GM19023 (cell line): ENCODE results near the gene LYPD6B.

Experiments
- ATAC-seq: cut with Tn5 transposase; IDR thresholded peaks from one replicate; pipeline ENCODE4 v1.9.1; 2021; ENCODE audit warnings: mild to moderate bottlenecking, moderate library complexity; ENCODE audit not compliant: unreplicated experiment

Gene LYPD6B

GRCh38 chr2:149037851-149038250, 648 bp upstream of the LYPD6B start:
- ATAC-seq: no peak

DNA sequence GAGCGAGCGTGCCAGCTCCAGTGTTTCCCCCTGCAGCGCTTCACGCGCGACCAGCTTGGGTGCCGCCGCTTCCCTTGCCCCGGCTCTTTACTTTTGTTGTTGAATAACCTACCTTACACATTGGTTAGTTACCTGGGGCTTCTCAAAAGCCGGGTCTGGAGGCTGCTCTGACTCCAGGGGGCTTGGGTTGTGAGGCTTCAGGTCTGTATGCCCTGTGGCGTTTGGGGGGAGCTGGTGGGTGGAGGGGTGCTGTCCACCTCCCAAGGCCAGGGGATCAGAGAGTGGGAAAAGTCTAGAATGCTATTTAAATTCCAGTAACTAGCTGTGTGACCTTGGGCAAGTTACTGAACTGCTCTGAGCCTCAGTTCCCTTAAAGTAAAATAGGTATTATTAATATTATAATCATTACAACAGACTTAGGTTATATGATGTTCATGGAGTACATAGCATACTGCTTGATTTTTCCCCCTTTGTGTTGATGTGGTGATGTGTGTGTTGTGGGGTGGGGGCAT, 770 bp downstream of the LYPD6B start:
- no peak for ATAC-seq

GRCh38 chr2:149040451-149040850, 2.0 kb downstream of the LYPD6B start:
- peak; percentile 40 for ATAC-seq

DNA sequence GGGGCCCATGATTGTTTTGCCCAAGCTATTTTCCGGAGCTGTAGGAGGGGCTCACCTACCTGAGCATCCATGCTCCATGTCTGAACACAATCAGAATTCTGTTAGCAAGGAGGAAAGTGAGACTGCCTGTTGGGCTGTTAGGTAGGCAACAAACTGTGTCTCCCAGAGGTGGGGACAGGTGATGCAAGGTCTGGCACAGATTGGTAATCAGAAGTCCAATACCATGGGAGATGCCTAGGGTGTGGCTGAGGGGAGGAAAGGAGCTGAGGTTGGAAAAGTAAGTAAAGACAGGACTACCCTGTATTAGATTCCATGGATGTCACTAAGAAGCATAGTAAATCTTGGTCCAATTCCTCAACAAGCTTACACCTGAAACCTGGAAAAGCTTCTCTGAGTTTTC, 3.0 kb downstream of the LYPD6B start:
- ATAC-seq: no peak

GRCh38 chr2:149042881-149043280, 4.4 kb downstream of the LYPD6B start:
- no peak for ATAC-seq

DNA sequence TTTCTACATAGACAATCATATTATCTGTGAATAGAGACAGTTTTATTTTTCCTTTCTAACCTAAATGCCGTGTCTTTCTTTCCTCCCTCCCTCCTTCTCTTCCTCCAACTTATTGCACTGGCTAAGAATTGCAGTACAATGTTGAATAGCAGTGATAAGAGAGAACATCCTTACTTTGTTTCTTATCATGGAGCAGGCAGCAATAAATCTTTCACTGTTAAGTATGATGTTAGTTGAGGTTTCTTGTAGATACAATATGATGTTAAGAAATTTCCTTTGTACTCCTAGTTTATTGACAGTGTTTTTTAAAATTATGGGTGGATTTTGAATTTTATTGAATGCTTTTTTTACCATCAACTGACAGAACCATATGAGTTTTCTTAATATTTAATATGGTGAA, 6.0 kb downstream of the LYPD6B start:
- no peak for ATAC-seq

DNA sequence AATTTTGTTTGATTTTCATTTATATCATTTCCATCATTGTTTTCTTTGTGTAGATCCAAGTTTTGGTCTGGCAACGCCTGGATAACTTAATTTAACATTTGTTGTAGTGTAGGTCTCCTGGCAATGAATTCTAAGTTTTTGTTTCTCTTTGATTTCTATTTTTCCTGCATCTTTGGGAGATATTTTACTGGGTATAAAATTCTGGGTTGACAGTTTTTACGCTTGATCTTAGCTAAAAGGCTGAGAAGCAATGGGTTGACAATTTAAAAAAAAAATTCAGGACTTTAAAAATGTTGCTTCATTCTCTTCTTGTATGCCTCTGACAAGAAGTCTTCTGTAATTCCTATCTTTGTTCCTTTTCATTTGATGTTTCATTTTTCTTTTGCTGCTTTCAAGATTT, 8.6 kb downstream of the LYPD6B start:
- ATAC-seq: no peak

- no peak for ATAC-seq
Measured at GRCh38 chr2:149049142-149049541, 10.6 kb downstream of the LYPD6B start.

- peak; percentile 84 for ATAC-seq
Measured at GRCh38 chr2:149050188-149050587, 11.7 kb downstream of the LYPD6B start.

DNA sequence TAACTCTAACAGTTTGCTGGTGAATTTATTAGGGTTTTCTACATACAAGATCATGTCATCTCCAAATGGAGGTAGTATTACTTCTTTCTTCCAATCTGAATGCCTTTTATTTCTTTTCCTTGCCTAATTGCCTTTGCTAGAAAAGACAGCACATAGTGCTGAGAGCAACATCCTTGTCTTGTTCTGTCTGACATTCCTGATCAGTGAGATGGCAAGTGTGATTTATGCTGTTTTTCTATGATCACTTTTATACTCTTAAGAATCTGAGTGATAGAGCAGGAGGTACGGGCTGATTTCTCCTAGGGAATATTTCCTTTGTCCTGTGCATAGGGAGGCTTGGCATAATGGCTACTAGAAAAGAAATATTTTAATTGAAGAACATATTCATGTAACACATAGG, 17.3 kb downstream of the LYPD6B start:
- ATAC-seq: no peak

- ATAC-seq: no peak
Measured at GRCh38 chr2:149056541-149057255, 18.2 kb downstream of the LYPD6B start.

DNA sequence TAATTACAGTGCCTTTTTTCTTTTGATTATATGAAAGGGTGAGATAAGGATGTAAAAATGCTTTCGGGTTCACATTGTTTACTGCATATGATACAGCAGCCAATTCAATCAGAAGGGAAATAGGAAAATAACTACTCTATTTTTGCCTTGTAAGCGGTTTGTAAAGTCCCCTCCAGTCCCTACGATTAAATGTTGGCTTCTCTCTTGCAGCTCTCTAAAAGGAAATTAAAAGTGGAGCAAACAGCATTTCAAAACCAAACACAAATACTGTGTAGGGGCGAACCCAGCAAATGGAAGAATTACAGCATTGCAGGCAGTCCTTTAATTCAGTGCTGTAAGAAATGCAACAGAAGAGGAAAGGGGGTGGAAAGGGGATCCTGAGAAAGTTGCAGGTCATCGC, 18.9 kb downstream of the LYPD6B start:
- ATAC-seq: no peak

GRCh38 chr2:149058936-149059335, 20.4 kb downstream of the LYPD6B start:
- no peak for ATAC-seq

DNA sequence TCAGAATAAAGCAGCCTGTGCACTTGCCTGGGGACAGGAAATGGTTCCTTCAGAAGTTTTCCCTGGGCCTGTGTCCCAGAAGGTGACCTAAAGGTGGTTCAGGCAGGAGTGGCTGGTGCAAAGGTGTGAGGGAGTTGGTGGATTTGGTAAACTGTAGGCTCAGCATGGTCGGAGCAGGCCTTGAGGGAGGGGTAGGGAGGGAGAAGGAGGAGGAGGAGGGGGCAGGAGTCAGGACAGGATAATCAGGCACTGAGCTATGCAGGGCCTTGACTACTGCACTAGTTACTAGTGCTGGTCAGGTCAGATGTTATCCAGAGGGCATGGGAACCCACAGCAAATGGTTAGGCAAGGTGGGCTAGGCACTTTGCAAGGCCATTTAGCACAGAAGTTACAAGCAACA, 21.3 kb downstream of the LYPD6B start:
- ATAC-seq: no peak

GRCh38 chr2:149061133-149061745, 22.7 kb downstream of the LYPD6B start:
- ATAC-seq: no peak

DNA sequence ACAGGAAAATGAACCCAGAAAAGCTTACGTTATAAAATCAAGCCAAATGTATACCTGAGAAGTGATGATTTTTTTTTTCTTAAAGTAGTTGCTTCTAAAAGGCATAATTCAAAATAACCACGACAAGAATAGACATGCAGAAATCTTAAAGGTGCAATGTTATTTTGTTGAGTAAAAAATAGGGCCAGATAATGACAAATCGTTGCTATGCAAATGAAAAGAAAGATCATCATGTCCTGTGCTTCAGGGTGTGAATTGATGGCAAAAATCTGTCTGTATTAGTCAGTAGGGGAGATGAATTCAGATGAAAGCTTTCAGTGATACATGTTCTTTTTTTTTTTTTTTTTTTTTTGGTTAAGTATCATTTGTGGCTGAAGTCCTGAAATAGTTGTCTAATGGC, 24.0 kb downstream of the LYPD6B start:
- no peak for ATAC-seq

GRCh38 chr2:149063177-149063576, 24.7 kb downstream of the LYPD6B start:
- no peak for ATAC-seq

DNA sequence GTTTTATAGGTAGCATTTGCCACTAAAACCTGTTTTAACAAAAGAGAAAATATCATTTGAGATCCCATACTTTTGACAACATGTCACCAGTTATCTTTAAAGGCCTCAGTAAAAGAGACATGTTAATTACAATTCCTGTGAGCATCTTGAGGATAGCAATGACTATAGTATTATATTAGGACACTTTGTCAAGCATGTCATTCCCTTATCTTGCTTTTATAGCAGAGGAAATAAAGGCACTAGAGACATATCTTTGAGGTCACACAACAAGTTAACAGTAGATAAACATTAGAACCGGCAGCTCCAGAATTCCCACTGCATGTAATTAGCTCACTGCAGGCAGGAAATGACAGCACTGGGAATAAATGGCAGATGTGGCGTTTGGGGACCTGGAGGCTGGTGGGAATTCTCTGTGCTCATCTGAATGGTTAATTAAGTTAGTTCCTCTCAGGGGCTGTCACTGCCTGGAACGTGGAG, 25.9 kb downstream of the LYPD6B start:
- no peak for ATAC-seq

DNA sequence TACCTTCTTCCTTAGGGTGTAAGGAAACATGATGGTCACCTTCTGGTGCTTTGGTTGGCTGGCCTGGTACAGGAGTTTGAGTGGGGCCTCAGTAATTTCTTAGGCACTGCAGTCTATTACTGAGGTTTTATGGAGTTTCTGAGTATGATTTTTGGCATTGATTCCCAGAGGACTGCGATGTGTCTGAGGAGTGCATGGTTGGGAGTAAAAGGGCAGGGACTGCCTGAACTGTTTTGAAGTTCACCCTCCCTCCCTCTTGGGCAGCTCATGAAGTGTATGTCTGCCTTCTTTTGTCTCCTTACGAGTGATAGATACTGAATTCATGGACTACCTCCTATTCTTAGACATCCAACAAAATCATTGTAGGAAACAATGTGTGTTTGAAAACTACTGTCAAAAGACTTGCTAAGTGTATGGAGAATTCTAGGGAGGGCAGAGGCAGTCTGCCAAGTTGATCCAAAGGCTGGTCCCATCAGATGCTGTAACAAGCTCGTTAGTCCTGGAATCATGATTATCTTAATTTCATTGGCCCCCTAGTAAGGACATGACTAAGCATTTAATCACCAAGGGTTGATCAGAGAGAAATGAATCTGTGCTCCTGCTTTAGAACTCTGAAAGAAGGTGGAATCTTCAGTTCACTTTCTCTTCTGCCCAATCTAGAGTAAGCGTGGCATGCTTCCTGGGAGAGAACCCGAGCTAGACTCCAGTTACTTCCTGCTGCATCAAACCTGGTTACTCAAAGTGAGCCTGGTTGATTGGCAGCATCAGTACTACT, 26.5 kb downstream of the LYPD6B start:
- ATAC-seq: no peak

GRCh38 chr2:149068225-149068995, 29.9 kb downstream of the LYPD6B start:
- no peak for ATAC-seq
